ENCODE measurements around the gene RPAIN.

RPAIN gene

GRCh38 chr17:5416901-5417300 lies 3.1 kb upstream of the RPAIN start:
- CTCF ChIA-PET, result interaction anchor here (0.6 to 1.4 kb wide), 3 partner anchors 17 to 51 kb away, joined by 3 to 15 read pairs (median 4); partner anchors contain the start of gene C1QBP
- Histone ChIP-seq H3K4me1 (ENCODE audit: control insufficient read depth, insufficient read depth, low read length) (no peaks in the 10 kb centered on the region; the same call in 1 of the 2 replicates), H3K36me3 (ENCODE audit: control insufficient read depth in 2 of 2, insufficient read depth in 1 of 2, low read length in 2 of 2) (peaks cover 56 to 59% of the 10 kb centered on the region in 2 experiments), H3K9me3 (ENCODE audit: control insufficient read depth, insufficient read depth, low read depth, low read length) (no peaks in the 10 kb centered on the region), H3K27ac (ENCODE audit: extremely low read depth, low read depth, low read length) (no peak overlapping the region), H3K4me3 (ENCODE audit: low read depth, low read length) (no peak overlapping the region)
- POLR2A ChIA-PET, result interaction anchor here (1.3 to 3.8 kb wide), 2 partner anchors 13 kb away, joined by 4 to 43 read pairs; no protein-coding TSS in a partner anchor
- TF ChIP-seq ZFP69B (tag by site-specific recombination; IDR thresholded peaks at IDR 0.05), result no peak
- TF ChIP-seq ZNF394 (tag by site-specific recombination; IDR thresholded peaks at IDR 0.05; ENCODE audit: borderline replicate concordance), result no peak
- TF ChIP-seq ZBTB26 (tag by site-specific recombination; optimal IDR thresholded peaks at IDR 0.05), result no peak
- no peak for TF ChIP-seq ZNF18 (tag by site-specific recombination; IDR thresholded peaks at IDR 0.05)

GRCh38 chr17:5418858-5419355 lies 1.1 kb upstream of the RPAIN start:
- Histone ChIP-seq H3K9me3 (ENCODE audit: control insufficient read depth, insufficient read depth, low read depth, low read length) (no peaks in the 10 kb centered on the region), H3K4me1 (ENCODE audit: control insufficient read depth, insufficient read depth, low read length) (no peaks in the 10 kb centered on the region; the same call in 1 of the 2 replicates), H3K4me3 (ENCODE audit: low read depth, low read length) (peak overlapping the region; percentile 97), H3K36me3 (ENCODE audit: control insufficient read depth in 2 of 2, insufficient read depth in 1 of 2, low read length in 2 of 2) (peaks cover 58 to 60% of the 10 kb centered on the region in 2 experiments), H3K27ac (ENCODE audit: extremely low read depth, low read depth, low read length) (peak overlapping the region; percentile 92)
- ChIA-PET CTCF (interaction anchor here (0.6 to 1.6 kb wide), 2 partner anchors 20 to 135 kb away, joined by 4 to 9 read pairs; partner anchors contain the start of gene C1QBP), POLR2A (interaction anchor here (0.7 to 3.8 kb wide), 16 partner anchors 10 to 227 kb away, joined by 3 to 43 read pairs (median 5); partner anchors contain the start of genes C1QBP, DERL2, DHX33 and MIS12)
- no peak for TF ChIP-seq ZNF221 (tag by site-specific recombination; IDR thresholded peaks at IDR 0.05; ENCODE audit: borderline replicate concordance)
- TF ChIP-seq ZNF658 (tag by site-specific recombination; IDR thresholded peaks at IDR 0.05), result no peak
- TF ChIP-seq ZNF404 (tag by site-specific recombination; IDR thresholded peaks at IDR 0.05), result no peak
- no peak for TF ChIP-seq HOXA7 (CRISPR knock-in tag; IDR thresholded peaks at IDR 0.05; ENCODE audit: borderline replicate concordance)
- no peak for TF ChIP-seq ZBTB1 (tag by site-specific recombination; IDR thresholded peaks at IDR 0.05)
- TF ChIP-seq ZNF223 (tag by site-specific recombination; IDR thresholded peaks at IDR 0.05), result no peak
- TF ChIP-seq ZNF561 (tag by site-specific recombination; IDR thresholded peaks at IDR 0.05; ENCODE audit: borderline replicate concordance), result no peak
- no peak for TF ChIP-seq ZNF639 (tag by site-specific recombination; IDR thresholded peaks at IDR 0.05)
- TF ChIP-seq ZNF350 (tag by site-specific recombination; IDR thresholded peaks at IDR 0.05), result no peak
- no peak for TF ChIP-seq BCL6B (tag by site-specific recombination; IDR thresholded peaks at IDR 0.05)
- TF ChIP-seq ZNF280D (tag by site-specific recombination; IDR thresholded peaks at IDR 0.05), result no peak
- 0 out of 2 replicates have a peak, but pooled peaks have one; percentile 4 for TF ChIP-seq ZBTB8A (tag by site-specific recombination; IDR thresholded peaks at IDR 0.05)
- TF ChIP-seq KLF16 (tag by site-specific recombination; IDR thresholded peaks at IDR 0.05), result no peak
- no peak for TF ChIP-seq ZNF48 (tag by site-specific recombination; IDR thresholded peaks at IDR 0.05)
- TF ChIP-seq ZNF121 (tag by site-specific recombination; IDR thresholded peaks at IDR 0.05), result no peak
- TF ChIP-seq PRDM1 (tag by site-specific recombination; IDR thresholded peaks at IDR 0.05), result peak; percentile 47; the same call in 1 of the 2 replicates
- TF ChIP-seq ZNF473 (tag by site-specific recombination; IDR thresholded peaks at IDR 0.05), result no peak
- TF ChIP-seq ZNF623 (tag by site-specific recombination; IDR thresholded peaks at IDR 0.05), result no peak
- no peak for TF ChIP-seq ZNF292 (tag by site-specific recombination; IDR thresholded peaks at IDR 0.05; ENCODE audit: borderline replicate concordance, low read depth)
- no peak for TF ChIP-seq ZNF10 (tag by site-specific recombination; IDR thresholded peaks at IDR 0.05)
- no peak for TF ChIP-seq ZNF157 (tag by site-specific recombination; IDR thresholded peaks at IDR 0.05)

Data from HEK293 (cell line).